Stimulated activated CD8-positive, alpha-beta memory T cell treated with anti-CD3 and anti-CD28 coated beads, Interleukin-4, amount 100 ng/mL, for 1 hour (primary cell): Measurements from ENCODE around the gene DPP6.

ENCODE experiments used
- DNase-seq, 2 donors: peaks; one replicate each; pipeline ENCODE4 v3.0.0-alpha.2; 2020; ENCODE audit warnings: low read depth in 2 of 2, low spot score in 1 of 2

Gene DPP6

DNA sequence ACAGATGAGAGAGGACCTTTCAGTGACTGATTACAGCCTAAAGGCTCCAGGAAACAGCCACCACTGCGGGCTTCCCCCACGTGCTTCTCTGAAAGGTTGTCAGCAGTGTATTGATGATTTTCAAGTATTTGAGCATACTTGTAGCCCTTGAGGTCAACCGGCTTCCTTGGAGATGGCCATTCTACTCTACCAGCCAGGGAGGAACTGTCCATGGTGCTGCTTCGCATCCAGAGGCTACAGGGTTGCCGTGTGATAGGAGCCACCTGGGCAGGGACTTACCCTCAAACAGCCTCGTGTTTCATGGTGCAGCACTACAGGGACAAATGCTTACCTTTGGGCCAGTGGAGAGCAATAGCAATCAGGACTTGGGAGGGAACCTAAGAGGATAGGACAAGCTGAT lies 179.5 kb downstream of the DPP6 start:
- no peak for DNase-seq

DNA sequence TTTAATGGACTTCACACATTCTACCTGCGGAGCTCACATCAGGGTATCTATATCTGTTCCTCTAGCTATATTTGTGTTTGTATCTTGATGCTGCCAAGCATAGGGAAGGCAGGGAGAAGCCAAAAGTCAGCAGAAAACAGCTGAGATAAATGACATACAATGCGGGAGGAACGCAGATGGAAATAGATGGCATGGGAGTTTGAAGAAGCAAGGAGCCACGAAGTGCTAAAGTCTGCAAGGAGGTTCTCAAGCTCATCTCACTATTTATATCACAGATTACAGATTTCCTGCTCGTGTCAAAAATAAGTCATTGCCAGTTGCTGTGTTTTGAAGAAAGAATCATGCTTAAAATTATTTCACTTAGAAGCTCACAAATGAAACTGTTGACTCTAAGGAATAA lies 180.5 kb downstream of the DPP6 start:
- no peak for DNase-seq

DNA sequence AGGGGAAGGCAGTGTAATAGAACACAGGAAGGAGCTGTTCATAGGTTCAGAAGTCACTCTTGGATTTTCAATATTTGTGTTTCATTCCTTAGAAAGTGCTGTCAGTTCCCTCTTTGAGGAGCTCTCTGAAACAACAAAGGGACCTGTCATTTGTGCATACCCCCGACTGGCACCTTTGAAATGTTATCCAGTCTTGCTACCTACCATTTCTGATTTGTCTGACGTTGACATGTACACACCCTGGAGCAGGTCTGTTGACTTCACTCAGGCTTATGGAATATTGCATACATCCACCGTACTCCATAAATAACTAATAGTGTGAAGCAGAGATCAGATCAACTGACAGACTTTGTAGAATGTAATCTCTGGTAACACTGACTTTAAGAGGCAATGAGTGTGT lies 189.8 kb downstream of the DPP6 start:
- no peak for DNase-seq

DNA sequence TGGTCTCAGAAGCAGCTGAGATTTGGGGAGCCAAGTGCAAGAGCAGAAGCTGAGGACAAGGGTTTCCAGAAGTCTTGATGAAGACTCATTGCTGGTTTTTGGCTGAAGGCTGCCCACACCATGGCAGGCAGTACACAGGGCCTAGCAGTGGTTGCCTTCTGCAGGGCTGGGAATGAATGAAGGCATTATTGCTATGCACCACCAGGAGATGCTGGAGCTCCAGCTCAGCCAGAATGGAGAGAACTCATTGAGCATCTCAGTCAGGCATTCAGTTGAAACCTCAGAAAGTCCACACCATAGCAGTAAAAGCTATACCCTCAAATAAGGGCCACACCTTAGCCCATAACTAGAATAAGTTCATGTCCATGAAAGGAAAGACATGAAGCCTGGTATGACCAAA lies 190.5 kb downstream of the DPP6 start:
- DNase-seq: no peak

DNA sequence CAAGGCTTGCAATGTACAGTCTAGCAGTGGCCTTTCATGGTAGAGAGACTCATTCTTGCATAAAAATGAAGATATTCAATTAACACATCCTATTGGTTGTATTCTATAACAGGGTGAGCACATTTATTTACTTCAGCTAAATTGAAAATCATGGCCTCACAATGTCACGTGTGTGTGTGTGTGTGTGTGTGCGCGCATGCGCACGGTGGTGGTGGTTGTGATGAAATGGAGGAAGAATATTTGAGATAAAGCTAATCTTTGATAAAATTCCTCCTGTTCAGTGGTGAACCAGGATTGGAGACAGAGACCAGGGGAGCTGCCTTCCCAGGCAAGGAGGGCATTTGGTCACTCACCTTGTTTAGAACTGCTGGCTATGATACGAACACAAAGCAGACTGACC lies 199.8 kb downstream of the DPP6 start:
- no peak for DNase-seq

DNA sequence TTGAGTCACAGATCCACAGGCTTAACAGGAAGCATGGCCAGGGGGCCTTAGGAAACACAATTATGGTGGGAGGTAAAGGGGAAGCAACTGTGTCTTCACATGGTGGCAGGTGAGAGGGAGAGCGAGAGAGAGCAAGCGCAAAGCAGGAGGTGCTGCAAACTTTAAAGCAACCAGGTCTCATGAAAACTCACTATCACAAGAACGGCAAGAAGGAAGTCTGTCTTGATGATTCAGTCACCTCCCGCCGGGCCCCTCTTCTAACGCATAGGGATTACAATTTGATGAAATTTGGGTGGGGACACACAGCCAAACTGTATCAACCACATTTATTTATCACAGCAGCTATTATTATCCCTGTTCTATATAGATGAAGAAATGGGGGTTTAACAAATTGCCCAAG lies 201.6 kb downstream of the DPP6 start:
- no peak for DNase-seq

DNA sequence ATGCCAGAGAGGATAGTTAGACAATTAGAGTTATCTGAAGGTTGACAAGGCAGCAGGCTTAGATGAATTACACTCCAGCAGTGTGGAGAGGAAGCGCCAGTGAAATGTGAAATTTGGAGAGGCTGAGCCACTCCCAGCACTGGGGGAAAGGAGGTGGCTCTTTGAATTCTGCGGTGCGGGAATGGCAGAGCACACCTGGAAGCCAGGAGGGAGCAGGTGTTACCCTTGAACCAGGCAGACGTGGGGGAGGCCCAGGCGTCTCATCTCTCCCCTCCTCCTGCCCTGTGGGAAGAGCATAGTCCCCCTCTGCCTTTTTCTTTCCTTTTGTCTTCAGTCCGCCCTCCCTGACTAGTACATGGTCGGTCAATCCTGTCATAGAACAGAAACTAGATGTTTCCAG lies 203.1 kb downstream of the DPP6 start:
- no peak for DNase-seq

DNA sequence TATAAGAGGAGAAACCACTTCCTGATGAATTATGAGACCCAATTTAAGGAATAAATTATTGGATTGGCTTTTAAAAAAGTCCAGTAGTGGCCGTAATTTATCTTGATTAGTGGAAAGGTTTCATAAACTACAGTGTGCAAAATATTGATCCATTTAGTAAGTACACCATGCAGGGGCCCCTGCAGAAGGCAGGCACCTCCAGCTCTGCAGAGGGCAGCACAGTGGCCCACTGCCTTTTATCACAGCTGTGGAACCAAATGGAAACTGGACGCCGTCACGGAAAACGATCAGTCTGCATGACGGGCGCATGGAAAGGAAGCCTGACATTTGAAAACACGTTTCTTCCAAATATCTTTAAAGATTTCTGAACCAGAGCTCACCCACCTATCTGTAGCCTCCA lies 204.0 kb downstream of the DPP6 start:
- no peak for DNase-seq

DNA sequence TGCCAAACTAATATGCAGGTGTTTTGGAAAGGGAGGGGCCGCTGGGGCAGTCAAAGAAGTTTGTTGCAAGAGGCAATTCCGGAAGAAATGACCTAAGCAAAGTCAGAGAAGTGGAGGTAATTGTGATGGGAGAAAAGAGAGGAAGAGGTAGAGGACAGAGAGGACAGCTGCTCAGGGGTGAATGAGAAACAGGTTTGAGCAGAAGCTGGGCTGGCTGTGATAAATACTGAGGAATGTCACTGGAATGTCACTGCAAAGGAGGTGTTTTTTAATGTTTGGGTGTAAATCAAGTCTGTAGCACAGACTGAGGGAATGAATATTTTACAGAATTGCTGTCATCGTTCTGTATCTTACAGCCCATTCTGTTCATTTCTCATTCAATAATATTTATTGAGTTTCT lies 207.2 kb downstream of the DPP6 start:
- DNase-seq: no peak

DNA sequence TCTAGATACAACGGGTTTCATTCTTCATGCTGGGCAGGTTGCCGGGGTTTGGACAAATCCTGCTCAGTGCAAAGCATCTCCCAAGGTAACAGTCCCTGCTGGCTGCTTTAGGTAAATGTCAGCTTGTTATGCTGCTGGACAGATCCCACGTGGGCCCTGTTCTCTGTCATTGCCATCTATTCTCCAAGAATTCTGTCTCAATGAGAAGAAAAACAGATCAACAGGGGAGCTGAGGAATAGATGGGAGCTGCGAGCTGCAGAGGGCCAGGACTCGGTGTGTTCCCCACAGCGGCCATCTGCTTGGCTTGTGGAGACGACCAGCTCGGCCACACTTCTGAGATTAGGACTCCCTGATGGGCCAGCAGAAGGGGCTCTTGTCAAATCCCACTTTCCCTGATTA lies 235.2 kb downstream of the DPP6 start:
- no peak for DNase-seq

DNA sequence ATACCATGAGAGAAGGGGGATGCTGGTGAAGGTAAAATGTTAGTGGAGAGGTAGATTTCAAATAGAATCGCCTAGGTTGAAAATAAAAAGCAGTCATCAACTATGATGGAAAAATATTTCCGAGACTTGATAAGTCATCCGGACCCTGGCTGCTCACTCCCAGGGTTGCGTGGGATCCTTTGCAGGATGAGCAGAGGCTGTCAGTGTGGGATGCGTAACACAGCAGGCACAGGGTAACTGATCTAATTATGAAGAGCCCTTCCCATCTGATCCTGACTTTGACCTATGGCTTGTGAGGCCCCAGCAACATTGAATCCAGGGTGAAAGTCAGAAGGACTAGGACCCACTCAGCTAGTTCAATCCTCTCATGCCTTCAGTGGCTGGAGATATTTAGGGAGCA lies 236.9 kb downstream of the DPP6 start:
- no peak for DNase-seq

DNA sequence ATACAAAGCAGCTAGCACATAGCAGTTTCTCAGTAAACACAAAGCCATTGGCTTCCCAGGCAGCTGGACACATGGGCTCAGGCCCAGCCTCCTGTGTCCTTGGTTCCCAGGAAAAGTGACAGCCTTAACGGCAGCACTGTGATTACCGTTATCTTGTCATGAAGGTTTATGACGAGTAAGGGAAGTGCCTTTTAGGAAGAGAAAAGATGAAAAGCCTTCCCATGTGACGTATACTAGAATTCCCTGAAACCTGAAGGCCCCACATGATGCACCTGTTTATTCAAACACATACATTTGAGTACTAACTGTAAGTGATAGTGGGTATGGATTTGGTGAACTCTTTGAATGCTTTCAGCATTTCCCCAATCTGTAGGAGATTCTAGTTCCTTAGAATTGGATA lies 244.2 kb downstream of the DPP6 start:
- no peak for DNase-seq

DNA sequence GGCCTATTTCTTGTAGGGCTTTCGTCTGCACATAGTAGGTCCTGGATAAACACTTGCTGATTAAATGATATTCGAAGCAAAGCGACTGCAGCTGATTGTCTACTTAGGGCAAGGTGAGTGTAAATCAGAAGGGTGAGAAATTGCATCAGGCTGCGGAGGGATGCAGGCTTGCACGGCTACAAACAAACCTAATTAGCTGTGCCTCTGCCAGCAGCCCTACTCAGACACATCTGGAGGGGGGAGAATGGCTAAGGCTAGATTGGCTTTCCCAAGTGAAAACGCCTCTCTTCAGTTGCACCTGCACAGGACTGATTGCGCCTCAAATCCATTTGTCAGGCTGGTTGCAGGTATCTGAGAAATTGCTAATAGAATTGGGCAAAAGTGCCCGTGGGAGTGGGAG lies 247.5 kb downstream of the DPP6 start:
- DNase-seq: no peak

DNA sequence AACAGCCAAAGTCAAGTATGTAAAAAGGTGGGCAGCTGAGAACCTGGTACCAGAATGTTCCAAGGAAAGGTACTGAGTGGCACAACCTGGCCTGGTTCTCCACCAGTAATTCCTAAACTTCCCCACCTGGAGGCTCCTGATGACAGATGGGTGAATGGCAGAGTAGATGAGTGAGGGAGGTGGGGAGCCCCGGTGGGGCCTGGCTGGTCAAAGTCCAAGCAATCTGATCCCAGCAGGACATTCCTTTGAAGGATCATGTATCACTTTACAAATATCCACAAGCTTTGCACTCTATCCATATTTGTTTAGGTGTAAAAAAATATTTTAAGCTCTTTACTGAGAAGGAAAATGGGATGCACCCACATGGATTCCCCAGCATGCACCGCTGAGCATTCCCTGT lies 250.2 kb downstream of the DPP6 start:
- no peak for DNase-seq

DNA sequence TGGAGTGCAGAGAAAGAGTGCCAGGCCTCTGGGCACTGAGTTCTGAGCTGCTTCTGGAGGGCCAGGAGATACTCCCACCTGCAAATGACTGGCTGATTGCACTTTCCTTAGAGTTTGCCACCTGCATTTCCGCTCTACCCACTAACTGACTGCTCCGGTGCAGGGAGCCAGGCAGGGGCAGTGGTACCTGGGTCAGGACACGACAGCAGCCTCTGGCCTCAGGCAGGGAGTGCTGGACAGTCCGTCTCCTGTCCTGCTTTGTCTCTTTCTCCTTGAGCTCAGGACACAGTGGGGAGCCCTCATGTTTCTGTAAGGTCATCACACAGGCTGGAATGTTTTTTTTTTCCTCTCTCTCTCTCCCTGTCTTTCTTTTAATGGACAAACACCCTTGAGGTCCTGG lies 252.0 kb downstream of the DPP6 start:
- DNase-seq: no peak

DNA sequence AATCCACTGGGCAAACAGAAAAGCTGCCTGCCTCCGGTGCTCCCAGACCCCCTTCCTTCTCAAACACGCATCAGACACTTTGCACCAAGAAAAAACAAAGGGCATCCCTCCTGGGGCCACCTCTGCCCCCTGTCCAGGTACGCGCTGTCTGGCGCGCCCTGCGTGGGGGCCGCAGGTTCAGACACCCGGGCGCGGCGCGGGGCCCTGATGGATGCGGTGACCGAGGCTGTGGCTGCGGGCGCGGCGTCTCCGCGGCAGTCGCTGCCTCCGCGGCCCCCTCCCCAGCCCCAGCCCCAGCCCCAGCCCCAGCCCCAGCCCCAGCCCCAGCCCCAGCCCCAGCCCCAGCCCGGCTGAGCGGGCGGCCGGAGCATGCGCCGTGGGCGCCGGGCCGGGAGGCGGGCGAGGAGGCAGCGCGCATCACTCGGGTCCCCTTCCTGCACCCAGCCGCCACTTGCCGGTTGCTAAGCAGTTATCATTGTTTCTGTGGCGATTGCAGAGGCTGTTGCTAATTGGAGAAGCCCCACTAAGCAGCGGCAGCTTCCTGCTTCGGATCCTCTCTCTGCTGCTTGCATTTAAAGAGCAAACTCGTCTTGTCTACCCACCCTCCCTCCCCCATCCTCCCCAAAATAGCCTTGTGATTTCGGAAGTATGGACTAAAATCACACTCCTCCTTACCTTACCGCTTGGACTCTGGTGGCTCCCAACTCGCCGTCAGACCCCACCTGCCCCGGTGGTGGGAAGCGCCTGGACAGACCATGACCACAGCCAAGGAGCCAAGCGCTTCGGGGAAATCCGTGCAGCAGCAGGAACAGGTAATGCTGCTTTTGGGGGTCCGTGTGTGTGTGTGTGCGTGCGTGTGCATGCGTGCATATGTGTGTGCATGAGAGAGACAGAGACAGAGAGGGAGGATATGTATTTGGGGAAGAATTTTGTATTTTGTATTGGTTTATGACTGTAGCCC lies 252.8 kb downstream of the DPP6 start:
- DNase-seq: no peak

DNA sequence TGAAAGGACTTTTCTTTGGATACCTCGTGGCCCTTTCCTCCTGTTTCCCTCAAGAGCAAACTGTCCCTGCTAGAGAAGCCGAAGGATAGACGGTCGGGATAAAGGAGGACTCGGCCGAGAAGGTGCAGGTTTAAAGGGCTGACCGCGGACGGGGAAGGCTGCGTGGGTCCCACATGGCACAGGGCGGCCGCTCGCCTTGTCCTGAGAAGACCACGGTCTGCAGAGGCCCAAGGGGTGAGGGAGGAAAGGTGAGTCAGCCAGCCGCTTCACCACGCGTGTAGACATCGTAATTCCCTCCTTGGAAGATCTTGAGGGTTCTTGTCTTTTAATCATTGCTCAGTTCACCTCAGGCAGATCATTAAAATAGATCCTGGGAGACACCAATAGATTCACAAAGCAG lies 253.8 kb downstream of the DPP6 start:
- DNase-seq: no peak

DNA sequence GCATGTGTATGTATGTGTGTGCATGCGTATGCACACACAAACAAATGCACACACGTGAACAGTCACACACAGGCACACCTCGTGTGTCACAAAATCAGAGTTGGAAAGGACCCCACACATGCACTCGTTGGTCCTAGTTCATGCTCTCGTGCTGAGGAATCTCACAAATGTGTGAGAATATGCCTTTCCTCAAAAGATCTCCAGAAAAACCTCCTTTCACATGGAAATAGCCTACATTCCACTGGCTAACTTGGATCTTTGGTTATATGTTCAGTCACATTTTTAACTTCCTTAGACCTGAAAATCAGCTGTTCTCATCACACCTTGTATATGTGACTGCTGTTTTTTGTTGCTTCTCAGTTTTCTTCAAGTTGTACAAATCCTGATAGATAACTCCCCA lies 256.7 kb downstream of the DPP6 start:
- no peak for DNase-seq

DNA sequence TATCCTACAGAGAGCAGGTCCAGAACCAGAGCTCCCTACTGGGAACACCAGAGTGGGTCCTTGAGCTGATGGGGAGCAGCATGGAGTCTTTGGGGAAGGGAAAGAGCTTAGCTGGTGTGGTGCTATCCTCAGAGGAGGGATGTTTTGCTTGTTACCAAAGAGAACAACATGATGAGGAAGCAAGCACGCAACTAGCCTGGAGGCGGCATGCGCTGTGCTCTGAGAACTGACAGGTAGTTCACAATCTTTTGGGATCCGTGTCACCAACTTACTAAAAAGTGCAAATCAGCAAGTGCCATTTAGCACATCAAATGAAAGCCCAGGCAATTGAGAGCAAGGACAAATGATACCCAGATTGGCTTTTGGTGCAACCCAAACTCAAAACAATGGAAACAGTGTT lies 257.9 kb downstream of the DPP6 start:
- no peak for DNase-seq

DNA sequence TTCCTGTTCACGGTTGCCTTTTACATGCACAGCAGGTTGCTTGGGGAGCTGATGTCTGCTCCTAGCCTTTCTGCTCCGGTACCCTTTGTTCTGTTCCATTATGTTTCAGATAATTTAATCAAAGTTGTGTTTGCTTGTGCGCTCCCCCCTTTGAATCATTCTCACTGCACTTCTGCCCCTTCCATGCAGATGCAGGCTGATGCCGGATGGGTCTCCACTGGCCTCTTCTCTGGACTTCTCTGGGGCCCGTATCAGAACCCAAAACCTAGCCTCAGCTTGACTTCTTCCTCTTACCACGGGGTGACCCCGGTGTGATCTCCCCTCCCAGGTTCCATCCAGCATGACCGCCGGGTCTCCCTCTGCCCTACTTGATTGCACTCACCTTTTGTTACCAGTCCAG lies 272.0 kb downstream of the DPP6 start:
- no peak for DNase-seq

DNA sequence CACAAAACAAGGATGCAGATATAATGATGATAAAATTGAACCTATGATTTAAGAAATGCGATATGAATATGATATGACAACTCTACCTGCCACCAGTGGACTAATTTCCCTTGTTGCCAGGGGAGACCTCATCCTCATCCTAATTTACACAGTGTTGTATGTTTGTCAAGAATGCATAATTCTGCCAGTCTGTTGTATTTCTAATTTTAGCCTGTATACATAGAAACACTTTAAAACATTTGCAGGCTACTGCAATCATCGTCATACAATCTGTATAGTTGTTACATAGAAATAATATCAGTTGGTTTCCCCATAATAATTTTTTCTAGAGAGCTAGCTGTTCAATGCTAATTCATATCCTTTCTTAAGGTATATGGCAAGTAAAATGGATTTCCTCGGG lies 274.2 kb downstream of the DPP6 start:
- DNase-seq: no peak

DNA sequence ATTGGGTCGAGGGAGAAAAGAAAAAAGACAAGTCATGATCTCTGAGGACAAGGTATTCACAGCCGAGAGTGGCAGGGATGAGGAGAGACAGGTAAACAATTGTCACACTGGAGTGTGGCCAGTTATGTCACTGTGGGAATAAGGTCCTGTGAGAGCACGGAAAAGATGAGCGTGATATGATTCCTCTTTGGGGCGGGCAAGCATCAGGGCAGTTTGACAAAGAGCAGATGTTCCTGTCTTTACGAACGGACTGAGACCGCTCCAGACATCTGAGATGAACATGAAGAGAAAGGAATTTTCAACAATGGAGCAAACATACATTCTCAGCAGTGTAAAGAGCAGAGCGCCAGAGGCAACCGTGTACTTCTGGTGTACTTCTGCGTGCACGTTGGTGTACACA lies 278.1 kb downstream of the DPP6 start:
- no peak for DNase-seq

DNA sequence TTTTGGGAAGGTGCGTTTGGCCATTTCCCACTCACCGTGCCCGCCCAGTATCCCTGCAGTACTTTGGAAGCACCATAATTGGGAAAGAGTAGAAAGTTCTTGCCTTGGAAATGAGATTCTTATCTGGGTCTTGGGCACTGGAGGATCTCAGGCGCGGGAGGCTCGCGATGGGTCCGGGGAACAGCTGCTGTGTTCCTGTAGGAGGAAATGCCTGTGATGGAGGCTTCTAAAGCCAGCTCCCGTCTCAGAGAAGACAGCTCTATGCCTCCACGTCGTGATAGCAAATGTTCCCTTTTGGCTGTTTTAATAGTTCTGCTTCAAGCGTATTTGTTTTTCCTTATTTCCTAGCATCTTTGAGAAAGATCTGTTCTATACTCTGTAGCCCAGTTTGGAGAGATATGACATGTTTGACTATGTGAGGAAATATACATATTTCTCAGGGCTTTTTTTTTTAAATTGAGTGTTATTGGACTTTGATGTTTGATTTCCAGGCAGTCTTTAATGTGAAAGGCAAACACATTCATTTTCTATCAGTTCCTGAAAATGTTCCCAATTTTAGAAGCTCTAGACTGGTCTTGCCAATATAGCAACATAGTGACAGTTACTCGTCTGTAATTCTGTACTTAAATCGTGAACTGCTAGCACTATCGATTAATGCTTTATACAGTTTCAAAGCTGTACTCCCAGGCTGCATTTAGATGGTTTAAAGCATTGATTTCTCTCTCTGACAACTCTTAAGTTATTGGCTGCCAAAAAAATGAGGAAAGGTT lies 280.8 kb downstream of the DPP6 start:
- no peak for DNase-seq
